Endothelial cell of umbilical vein (primary cell): ENCODE results near the gene SORCS1. TPM values are rescaled to one million over a fixed set of nuclear protein-coding genes. Genes with fewer than 3 reads are reported as not detected.

ENCODE experiments used
- BruUV-seq: library from RNA; stranded (reverse); fragments of 400-500 nt; replicated peaks from 2 replicates; lab custom pipeline; 2021; lab: Mats Ljungman, UMichigan
- CTCF ChIA-PET: fragments of 300-600, 350-600 bp; sonication (Branson Sonifier 250); formaldehyde crosslinking; loops from one replicate; lab custom pipeline; 2021; ENCODE audit warnings: antibody characterized with exemption, inconsistent platforms; lab: Charles Lee
- POLR2A ChIA-PET: fragments of 300-600, 350-600 bp; sonication (Branson Sonifier 250); formaldehyde crosslinking; loops from one replicate; lab custom pipeline; 2021; ENCODE audit warnings: antibody characterized with exemption, inconsistent platforms; lab: Charles Lee
- DNase-seq: peaks from one replicate; pipeline ENCODE4 v3.0.0-alpha.2; 2011; ENCODE audit warnings: low read depth, low spot score
- FAIRE-seq: peaks from 2 replicates; lab custom pipeline; 2011; peaks lifted over from hg19 to GRCh38; lab: Jason Lieb, UNC
- H2AFZ ChIP-seq: 2 replicates; pipeline ENCODE4 v1.6.0; 2012; ENCODE audit warnings: low read depth, low read length, control low read depth, inconsistent platforms
- H3K27ac ChIP-seq: 2 replicates; pipeline ENCODE4 v1.5.1; 2011; ENCODE audit warnings: low read depth, mild to moderate bottlenecking, control low read depth, low read length, moderate library complexity; ENCODE audit not compliant: insufficient read depth
- H3K27me3 ChIP-seq, 2 experiments: 2 replicates each; pipeline versions ENCODE4 v1.6.0 to v1.6.1; 2011; ENCODE audit warnings: low read length in 2 of 2, mixed read lengths in 1 of 2; ENCODE audit not compliant: control insufficient read depth in 2 of 2, insufficient read depth in 2 of 2
- H3K36me3 ChIP-seq, 2 experiments: 2 replicates in 1 of 2; 3 replicates in 1 of 2; pipeline ENCODE4 v1.5.1; 2011; ENCODE audit warnings: low read length in 2 of 2, mild to moderate bottlenecking in 1 of 2, moderate library complexity in 1 of 2; ENCODE audit not compliant: control insufficient read depth in 2 of 2, insufficient read depth in 2 of 2; ENCODE audit errors: extremely low read depth in 1 of 2
- H3K4me1 ChIP-seq: 3 replicates; pipeline ENCODE4 v1.5.1; 2011; ENCODE audit warnings: mild to moderate bottlenecking, low read length; ENCODE audit not compliant: control insufficient read depth, insufficient read depth; ENCODE audit errors: extremely low read depth
- H3K4me2 ChIP-seq: 2 replicates; pipeline ENCODE4 v1.6.1; 2011; ENCODE audit warnings: low read length, control low read depth, mixed read lengths; ENCODE audit not compliant: insufficient read depth
- H3K4me3 ChIP-seq, 3 experiments: fragments of 200-600 bp in 1 of 3; sonication (generic), shearing (Covaris generic) in 1 of 3; replicated peaks in 1 of 3; 2 replicates each; pipeline ENCODE4 v1.5.1; 2011 to 2016; ENCODE audit warnings: control low read depth in 3 of 3, low read length in 3 of 3, mild to moderate bottlenecking in 2 of 3, inconsistent platforms in 1 of 3, low read depth in 1 of 3, moderate library complexity in 1 of 3; ENCODE audit not compliant: insufficient read depth in 1 of 3
- H3K79me2 ChIP-seq: 2 replicates; pipeline ENCODE4 v1.6.0; 2012; ENCODE audit warnings: low read length, inconsistent platforms; ENCODE audit not compliant: control insufficient read depth, insufficient read depth
- H3K9ac ChIP-seq: replicated peaks from 2 replicates; pipeline ENCODE3; 2011; ENCODE audit warnings: low read length, control low read depth; ENCODE audit not compliant: insufficient read depth; ENCODE audit errors: extremely low read depth
- H3K9me1 ChIP-seq: replicated peaks from 3 replicates; pipeline ENCODE4 v1.6.0; 2011; ENCODE audit warnings: mild to moderate bottlenecking, low read length; ENCODE audit not compliant: control insufficient read depth, insufficient read depth; ENCODE audit errors: extremely low read depth
- H3K9me3 ChIP-seq: replicated peaks from 2 replicates; pipeline ENCODE4 v1.5.1; 2012; ENCODE audit warnings: low read length, inconsistent platforms; ENCODE audit not compliant: control insufficient read depth, insufficient read depth
- H4K20me1 ChIP-seq: replicated peaks from 2 replicates; pipeline ENCODE3; 2011; ENCODE audit warnings: mild to moderate bottlenecking, low read length; ENCODE audit not compliant: control insufficient read depth, insufficient read depth; ENCODE audit errors: extremely low read depth
- CTCF ChIP-seq, 2 donors: IDR thresholded peaks; 1 replicate in 1 of 2; 2 replicates in 1 of 2; pipeline ENCODE4 v1.5.1; 2011; ENCODE audit warnings: low read length in 2 of 2, mild to moderate bottlenecking in 2 of 2, moderate library complexity in 2 of 2, control low read depth in 1 of 2, inconsistent platforms in 1 of 2, low read depth in 1 of 2; ENCODE audit not compliant: insufficient read depth in 1 of 2; ENCODE audit errors: extremely low read depth in 1 of 2
- EZH2 ChIP-seq: IDR thresholded peaks from 2 replicates; pipeline ENCODE4 v1.6.1; 2012; ENCODE audit warnings: borderline replicate concordance, low read depth, mild to moderate bottlenecking, moderate library complexity, low read length, inconsistent platforms; ENCODE audit not compliant: severe bottlenecking
- FOS ChIP-seq: IDR thresholded peaks from 2 replicates; pipeline ENCODE4 v1.6.1; 2011; ENCODE audit warnings: mild to moderate bottlenecking, low read length, moderate library complexity, borderline replicate concordance; ENCODE audit not compliant: insufficient read depth
- GATA2 ChIP-seq: IDR thresholded peaks from 2 replicates; pipeline ENCODE4 v1.7.0; 2011; ENCODE audit warnings: low read depth, mild to moderate bottlenecking, moderate library complexity, mixed read lengths, low read length; ENCODE audit not compliant: insufficient read length, insufficient read depth
- JUN ChIP-seq: IDR thresholded peaks from 2 replicates; pipeline ENCODE4 v1.6.1; 2011; ENCODE audit warnings: borderline replicate concordance, low read depth; ENCODE audit not compliant: insufficient read length, insufficient read depth
- MAX ChIP-seq: IDR thresholded peaks from 2 replicates; pipeline ENCODE4 v1.6.1; 2011; ENCODE audit not compliant: insufficient read depth, insufficient read length
- MYC ChIP-seq: IDR thresholded peaks from one replicate; pipeline ENCODE4 v1.6.1; 2011; ENCODE audit warnings: mild to moderate bottlenecking, low read depth, low read length
- POLR2A ChIP-seq: IDR thresholded peaks from 2 replicates; pipeline ENCODE4 v1.6.1; 2012; ENCODE audit warnings: low read depth, mild to moderate bottlenecking, control low read depth, low read length
- POLR2AphosphoS5 ChIP-seq: IDR thresholded peaks from 2 replicates; pipeline ENCODE4 v1.6.1; 2012; ENCODE audit warnings: low read depth, mild to moderate bottlenecking, control low read depth, low read length, moderate library complexity; ENCODE audit not compliant: insufficient read depth
- dilution Hi-C: fragments of 300-500 bp; cut with MboI; formaldehyde crosslinking; loops from one replicate; pipeline ENCODE4 v1.15.0; 2019; ENCODE audit warnings: low sequenced_read_pairs; ENCODE audit not compliant: extremely low pct_ligation_motif_present
- intact Hi-C: fragments of 100-400 bp; cut with micrococcal nuclease; formaldehyde crosslinking; loops from one replicate; pipeline ENCODE4 v1.10.0; 2022
- polyA plus RNA-seq, 4 experiments: library from polyadenylated mRNA; depleted of rRNA in 3 of 4; stranded (reverse) in 3 of 4; unstranded in 1 of 4; fragments of >200 nt; gene quantifications; 2 replicates each; pipeline versions ENCODE4 v1.2.1 to v1.2.3, GENCODE V29; 2011 to 2012; ENCODE audit warnings: missing spikeins in 1 of 4
- total RNA-seq: library from RNA; stranded (reverse); gene quantifications from 2 replicates; pipeline ENCODE4 v1.2.3, GENCODE V29; 2021

The SORCS1 gene
- total and polyA plus RNA-seq, 2 donors (not counting 3 experiments of a cell fraction or from before 2014, with no cell fraction given) = not detected

GRCh38 chr10:106958589-106959361 lies 205.7 kb downstream of the SORCS1 start:
- no peaks in the 10 kb centered on the region for H3K4me1 ChIP-seq
- DNase-seq (no peak), FAIRE-seq (no peak)
- TF ChIP-seq GATA2 (no peak), CTCF (IDR thresholded peaks at IDR 0.05; ENCODE audit: extremely low read depth in 1 of 2, insufficient read depth in 1 of 2, low read depth in 1 of 2, low read length in 2 of 2) (no peak), EZH2 (no peak), FOS (no peak), MAX (no peak), JUN (no peak), POLR2A (no peak), POLR2AphosphoS5 (no peak), MYC (no peak)
- no peaks in the 10 kb centered on the region for H3K36me3 ChIP-seq
- no peaks in the 10 kb centered on the region for H3K27me3 ChIP-seq
- H3K4me2 ChIP-seq = no peak overlapping the region
- intact Hi-C loops (no loop called here), dilution Hi-C loops (no loop called here)
- CTCF ChIA-PET = no interaction called here
- no peak overlapping the region for H3K9ac ChIP-seq
- no TSS peak for BruUV-seq
- H3K9me3 ChIP-seq = peaks cover 3% of the 10 kb centered on the region
- H3K9me1 ChIP-seq = no peaks in the 10 kb centered on the region
- no peak overlapping the region for H3K4me3 ChIP-seq
- H3K79me2 ChIP-seq = no peaks in the 10 kb centered on the region
- no peaks in the 10 kb centered on the region for H4K20me1 ChIP-seq
- no peak overlapping the region for H3K27ac ChIP-seq
- no peak overlapping the region for H2AFZ ChIP-seq
- POLR2A ChIA-PET = no interaction called here
